ENCODE measurements around the gene S100P.

Gene S100P

DNA sequence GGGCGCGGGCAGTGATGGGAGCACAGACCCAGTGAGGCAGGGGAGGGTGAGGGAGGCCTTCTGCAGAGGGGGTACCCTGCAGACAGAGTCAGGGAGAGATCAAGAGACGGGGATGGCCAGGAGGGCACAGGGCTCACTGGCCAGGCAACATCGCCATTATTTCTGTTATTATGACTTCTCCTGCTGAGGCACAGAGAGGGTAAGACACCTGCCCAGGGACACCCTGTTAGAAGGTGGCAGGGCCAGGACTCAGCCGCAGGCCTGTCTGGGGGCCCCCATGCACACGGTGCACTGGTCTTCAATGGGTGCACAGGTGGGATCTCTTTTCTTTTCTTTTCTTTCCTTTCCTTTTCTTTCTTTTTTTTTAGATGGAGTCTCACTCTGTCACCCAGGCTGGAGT lies 38.1 kb downstream of the S100P start:
- TF ChIP-seq, protein P1, sequence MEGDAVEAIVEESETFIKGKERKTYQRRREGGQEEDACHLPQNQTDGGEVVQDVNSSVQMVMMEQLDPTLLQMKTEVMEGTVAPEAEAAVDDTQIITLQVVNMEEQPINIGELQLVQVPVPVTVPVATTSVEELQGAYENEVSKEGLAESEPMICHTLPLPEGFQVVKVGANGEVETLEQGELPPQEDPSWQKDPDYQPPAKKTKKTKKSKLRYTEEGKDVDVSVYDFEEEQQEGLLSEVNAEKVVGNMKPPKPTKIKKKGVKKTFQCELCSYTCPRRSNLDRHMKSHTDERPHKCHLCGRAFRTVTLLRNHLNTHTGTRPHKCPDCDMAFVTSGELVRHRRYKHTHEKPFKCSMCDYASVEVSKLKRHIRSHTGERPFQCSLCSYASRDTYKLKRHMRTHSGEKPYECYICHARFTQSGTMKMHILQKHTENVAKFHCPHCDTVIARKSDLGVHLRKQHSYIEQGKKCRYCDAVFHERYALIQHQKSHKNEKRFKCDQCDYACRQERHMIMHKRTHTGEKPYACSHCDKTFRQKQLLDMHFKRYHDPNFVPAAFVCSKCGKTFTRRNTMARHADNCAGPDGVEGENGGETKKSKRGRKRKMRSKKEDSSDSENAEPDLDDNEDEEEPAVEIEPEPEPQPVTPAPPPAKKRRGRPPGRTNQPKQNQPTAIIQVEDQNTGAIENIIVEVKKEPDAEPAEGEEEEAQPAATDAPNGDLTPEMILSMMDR (IDR thresholded peaks at IDR 0.05; ENCODE audit: low read depth, low read length, missing control alignments) = no peak
- Histone ChIP-seq H3K27ac (no peak overlapping the region), H3K36me3 (replicated peaks) (no peaks in the 10 kb centered on the region), H3K27me3 (replicated peaks) (no peaks in the 10 kb centered on the region), H3K4me3 (ENCODE audit: low read depth, low read length) (no peak overlapping the region)
- in situ Hi-C loops (cut with HindIII; ENCODE audit: low pct_ligation_motif_present, low sequenced_read_pairs) = loop anchor here (25.0 kb wide), 1 partner anchor 131 kb away; no protein-coding TSS in a partner anchor
- DNase-seq = no peak

GRCh38 chr4:6732441-6733357 lies 39.0 kb downstream of the S100P start:
- in situ Hi-C loops (cut with HindIII; ENCODE audit: low pct_ligation_motif_present, low sequenced_read_pairs) = loop anchor here (25.0 kb wide), 1 partner anchor 130 kb away; no protein-coding TSS in a partner anchor
- Histone ChIP-seq H3K4me3 (ENCODE audit: low read depth, low read length) (no peak overlapping the region), H3K36me3 (replicated peaks) (no peaks in the 10 kb centered on the region), H3K27ac (peak overlapping the region; percentile 89), H3K27me3 (replicated peaks) (no peaks in the 10 kb centered on the region)
- DNase-seq = peak; percentile 85
- TF ChIP-seq, protein P1 (IDR thresholded peaks at IDR 0.05; ENCODE audit: low read depth, low read length, missing control alignments) = peak; percentile 21

- TF ChIP-seq, protein P1 (IDR thresholded peaks at IDR 0.05; ENCODE audit: low read depth, low read length, missing control alignments) = no peak
- in situ Hi-C loops (cut with HindIII; ENCODE audit: low pct_ligation_motif_present, low sequenced_read_pairs) = loop anchor here (25.0 kb wide), 1 partner anchor 129 kb away; no protein-coding TSS in a partner anchor
- Histone ChIP-seq H3K27ac (no peak overlapping the region), H3K27me3 (replicated peaks) (no peaks in the 10 kb centered on the region), H3K4me3 (ENCODE audit: low read depth, low read length) (no peak overlapping the region), H3K36me3 (replicated peaks) (no peaks in the 10 kb centered on the region)
- no peak for DNase-seq
Observed at GRCh38 chr4:6733358-6734164, 39.9 kb downstream of the S100P start.

- Histone ChIP-seq H3K4me3 (ENCODE audit: low read depth, low read length) (no peak overlapping the region), H3K36me3 (replicated peaks) (no peaks in the 10 kb centered on the region), H3K27me3 (replicated peaks) (no peaks in the 10 kb centered on the region), H3K27ac (no peak overlapping the region)
- DNase-seq = no peak
- in situ Hi-C loops (cut with HindIII; ENCODE audit: low pct_ligation_motif_present, low sequenced_read_pairs) = loop anchor here (25.0 kb wide), 1 partner anchor 128 kb away; no protein-coding TSS in a partner anchor
- TF ChIP-seq, protein P1 (IDR thresholded peaks at IDR 0.05; ENCODE audit: low read depth, low read length, missing control alignments) = no peak
Observed at GRCh38 chr4:6734165-6734786, 40.6 kb downstream of the S100P start.

DNA sequence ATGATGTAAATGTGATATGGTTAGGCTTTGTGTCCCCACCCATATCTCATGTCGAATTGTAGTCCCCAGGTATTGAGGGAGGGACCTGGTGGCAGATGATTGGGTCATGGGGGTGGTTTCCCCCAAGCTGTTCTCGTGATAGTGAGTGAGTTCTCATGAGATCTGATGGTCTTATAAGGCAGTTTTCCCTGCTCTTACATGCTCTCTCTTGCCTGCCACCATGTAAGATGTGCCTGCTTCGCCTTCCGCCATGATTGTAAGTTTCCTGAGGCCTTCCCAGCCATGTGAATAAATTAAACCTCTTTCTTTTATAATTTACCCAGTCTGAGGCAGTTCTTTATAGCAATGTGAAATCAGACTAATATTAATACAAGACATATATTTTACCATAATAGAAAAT lies 46.2 kb downstream of the S100P start:
- Histone ChIP-seq H3K36me3 (replicated peaks) (no peaks in the 10 kb centered on the region), H3K27ac (no peak overlapping the region), H3K4me3 (ENCODE audit: low read depth, low read length) (no peak overlapping the region), H3K27me3 (replicated peaks) (no peaks in the 10 kb centered on the region)
- TF ChIP-seq, protein P1 (IDR thresholded peaks at IDR 0.05; ENCODE audit: low read depth, low read length, missing control alignments) = no peak
- no peak for DNase-seq
- in situ Hi-C loops (cut with HindIII; ENCODE audit: low pct_ligation_motif_present, low sequenced_read_pairs) = loop anchor here (25.0 kb wide), 1 partner anchor 122 kb away; no protein-coding TSS in a partner anchor
